Thymus (tissue), 11 donors: Measurements from ENCODE around the gene AKAP13. TPM values are rescaled to one million over a fixed set of nuclear protein-coding genes. Genes with fewer than 3 reads are reported as not detected.

Experiments used
- DNase-seq, 9 donors: peaks; one replicate each; pipeline ENCODE4 v3.0.0-alpha.2; 2013; ENCODE audit warnings: low spot score in 9 of 9, low read depth in 6 of 9, missing footprints in 1 of 9
- H3K27ac ChIP-seq, 2 donors: one replicate each; pipeline ENCODE4 v1.5.1; 2013; ENCODE audit warnings: control low read depth in 1 of 2, low read depth in 1 of 2, low read length in 1 of 2, mild to moderate bottlenecking in 1 of 2, moderate library complexity in 1 of 2
- H3K27me3 ChIP-seq, 2 donors: one replicate each; pipeline ENCODE4 v1.5.1; 2013; ENCODE audit warnings: low read length in 1 of 2; ENCODE audit not compliant: control insufficient read depth in 2 of 2, insufficient read depth in 1 of 2
- H3K36me3 ChIP-seq, 2 donors: one replicate each; pipeline ENCODE4 v1.5.1; 2013; ENCODE audit warnings: low read length in 1 of 2, mild to moderate bottlenecking in 1 of 2, moderate library complexity in 1 of 2; ENCODE audit not compliant: control insufficient read depth in 2 of 2, insufficient read depth in 2 of 2
- H3K4me1 ChIP-seq, 2 donors: one replicate each; pipeline ENCODE4 v1.5.1; 2013; ENCODE audit warnings: low read length in 2 of 2; ENCODE audit not compliant: control insufficient read depth in 2 of 2, insufficient read depth in 2 of 2
- H3K4me3 ChIP-seq, 2 donors: one replicate each; pipeline ENCODE4 v1.5.1; 2013; ENCODE audit warnings: low read length in 2 of 2, control low read depth in 1 of 2, mild to moderate bottlenecking in 1 of 2
- H3K9me3 ChIP-seq, 2 donors: one replicate each; pipeline ENCODE4 v1.5.1; 2013; ENCODE audit warnings: low read length in 1 of 2, mild to moderate bottlenecking in 1 of 2; ENCODE audit not compliant: control insufficient read depth in 2 of 2, insufficient read depth in 1 of 2
- WGBS: extraction: QIAGEN DNeasy Blood & Tissue Kit; methylation state at CpG from one replicate; pipeline ENCODE4 v1.1.7; 2013; 5-methylcytosine and 5-hydroxymethylcytosine counted together
- polyA plus RNA-seq: library from polyadenylated mRNA; stranded (reverse); fragments of 200-250 nt; gene quantifications from one replicate; pipeline ENCODE4 v1.2.3, GENCODE V29; 2013
- total RNA-seq: library from RNA; stranded (reverse); fragments of 120-200 nt; gene quantifications from one replicate; pipeline ENCODE4 v1.2.4, GENCODE V29; 2013
- donor health status: healthy.

The AKAP13 gene
- total and polyA plus RNA-seq, 2 donors: 49.8 to 63.8 TPM

- H3K27ac ChIP-seq: no peak overlapping the region
- 97% methylated on average over 12 of the region's 12 CpGs for WGBS
- H3K4me1 ChIP-seq: peaks cover 17 to 38% of the 10 kb centered on the region in 2 donors
Observed at GRCh38 chr15:85788771-85789495, 408.5 kb downstream of the AKAP13 start.

DNA sequence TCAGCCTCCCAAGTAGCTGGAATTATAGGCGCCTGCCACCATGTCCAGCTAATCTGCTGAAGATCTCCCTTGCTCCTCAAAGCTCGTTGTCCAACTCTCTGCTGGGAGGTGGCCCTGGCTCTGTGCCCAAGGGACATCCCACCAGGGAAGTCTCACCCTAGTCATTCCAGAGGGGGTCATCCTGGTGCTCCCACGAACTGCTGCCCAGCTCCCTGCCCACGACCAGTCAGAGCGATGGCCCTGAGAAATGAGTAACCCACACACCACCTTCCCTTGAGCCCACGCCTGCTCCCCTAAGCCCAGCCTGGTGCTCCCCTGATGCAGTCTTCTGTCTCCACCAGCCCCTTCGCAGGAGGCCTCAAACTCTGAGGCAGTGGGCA lies 409.1 kb downstream of the AKAP13 start:
- DNase-seq: no peak
- Histone ChIP-seq H3K9me3 (peaks cover 0 to 2% of the 10 kb centered on the region in 2 donors), H3K4me3 (no peak overlapping the region), H3K4me1 (peaks cover 17 to 37% of the 10 kb centered on the region in 2 donors), H3K27me3 (peaks cover 0 to 2% of the 10 kb centered on the region in 2 donors), H3K36me3 (no peaks in the 10 kb centered on the region), H3K27ac (no peak overlapping the region)
- WGBS: 96% methylated on average over 7 of the region's 7 CpGs

More at GRCh38 chr15:85788771-85789495, 408.5 kb downstream of the AKAP13 start:
- H3K27me3 ChIP-seq: peaks cover 0 to 2% of the 10 kb centered on the region in 2 donors
- no peak overlapping the region for H3K4me3 ChIP-seq
- no peaks in the 10 kb centered on the region for H3K36me3 ChIP-seq
- DNase-seq: no peak
- peaks cover 0 to 2% of the 10 kb centered on the region in 2 donors for H3K9me3 ChIP-seq

DNA sequence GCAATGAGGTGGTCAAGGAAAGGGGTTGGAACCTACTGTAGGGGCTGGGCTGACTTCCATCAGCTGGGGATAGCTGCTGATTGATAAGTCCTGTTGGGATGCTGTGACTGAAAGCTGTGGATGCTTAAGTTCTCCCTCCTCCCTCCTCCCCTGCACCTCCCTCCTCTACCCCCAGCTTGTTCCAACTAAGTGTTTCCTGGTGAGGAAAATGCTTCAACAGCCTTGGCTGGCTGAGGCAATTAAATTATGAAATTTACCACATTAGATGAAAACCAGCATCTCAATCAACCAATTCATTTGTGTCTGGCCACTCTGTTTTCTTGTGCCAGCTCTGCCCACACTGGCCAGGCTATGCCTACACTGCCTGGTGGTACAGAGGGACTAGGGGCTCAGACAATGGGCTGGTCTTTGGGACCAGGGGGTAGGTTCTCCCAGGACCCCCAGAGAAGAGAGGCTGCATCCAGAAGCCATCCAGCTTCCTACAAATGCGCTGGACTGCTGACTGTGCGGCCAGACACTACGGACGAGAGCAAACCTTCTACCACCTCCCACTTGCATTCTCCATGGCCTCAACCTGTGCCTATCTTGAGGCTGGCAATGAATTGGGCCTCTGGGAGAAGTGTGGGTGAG lies 411.8 kb downstream of the AKAP13 start:
- peaks cover 0 to 2% of the 10 kb centered on the region in 2 donors for H3K9me3 ChIP-seq
- no peak for DNase-seq
- H3K27me3 ChIP-seq: peaks cover 0 to 4% of the 10 kb centered on the region in 2 donors
- H3K4me1 ChIP-seq: peaks cover 9 to 21% of the 10 kb centered on the region in 2 donors
- H3K27ac ChIP-seq: no peak overlapping the region
- H3K4me3 ChIP-seq: no peak overlapping the region
- whole genome bisulfite sequencing: 99% methylated on average over 4 of the region's 4 CpGs
- H3K36me3 ChIP-seq: no peaks in the 10 kb centered on the region

- peaks cover 9 to 21% of the 10 kb centered on the region in 2 donors for H3K4me1 ChIP-seq
- 90% methylated on average over 14 of the region's 14 CpGs for WGBS
- H3K4me3 ChIP-seq: peak overlapping the region in 1 of 2 donors; percentile 52
- no peaks in the 10 kb centered on the region for H3K36me3 ChIP-seq
- H3K27ac ChIP-seq: no peak overlapping the region
- peaks cover 0 to 2% of the 10 kb centered on the region in 2 donors for H3K9me3 ChIP-seq
- peaks cover 0 to 4% of the 10 kb centered on the region in 2 donors for H3K27me3 ChIP-seq
- DNase-seq: no peak
Observed at GRCh38 chr15:85792912-85793590, 412.6 kb downstream of the AKAP13 start.

GRCh38 chr15:85793641-85794597 lies 413.5 kb downstream of the AKAP13 start:
- Histone ChIP-seq H3K36me3 (no peaks in the 10 kb centered on the region), H3K27me3 (peaks cover 0 to 4% of the 10 kb centered on the region in 2 donors), H3K9me3 (peaks cover 0 to 2% of the 10 kb centered on the region in 2 donors), H3K4me1 (peaks cover 9 to 15% of the 10 kb centered on the region in 2 donors), H3K4me3 (peak overlapping the region; percentile 52 to 77), H3K27ac (no peak overlapping the region)
- DNase-seq: peak in 6 of 9 donors; percentile 16 to 64 (median 36)
- 7% methylated on average over 56 of the region's 56 CpGs for WGBS

DNA sequence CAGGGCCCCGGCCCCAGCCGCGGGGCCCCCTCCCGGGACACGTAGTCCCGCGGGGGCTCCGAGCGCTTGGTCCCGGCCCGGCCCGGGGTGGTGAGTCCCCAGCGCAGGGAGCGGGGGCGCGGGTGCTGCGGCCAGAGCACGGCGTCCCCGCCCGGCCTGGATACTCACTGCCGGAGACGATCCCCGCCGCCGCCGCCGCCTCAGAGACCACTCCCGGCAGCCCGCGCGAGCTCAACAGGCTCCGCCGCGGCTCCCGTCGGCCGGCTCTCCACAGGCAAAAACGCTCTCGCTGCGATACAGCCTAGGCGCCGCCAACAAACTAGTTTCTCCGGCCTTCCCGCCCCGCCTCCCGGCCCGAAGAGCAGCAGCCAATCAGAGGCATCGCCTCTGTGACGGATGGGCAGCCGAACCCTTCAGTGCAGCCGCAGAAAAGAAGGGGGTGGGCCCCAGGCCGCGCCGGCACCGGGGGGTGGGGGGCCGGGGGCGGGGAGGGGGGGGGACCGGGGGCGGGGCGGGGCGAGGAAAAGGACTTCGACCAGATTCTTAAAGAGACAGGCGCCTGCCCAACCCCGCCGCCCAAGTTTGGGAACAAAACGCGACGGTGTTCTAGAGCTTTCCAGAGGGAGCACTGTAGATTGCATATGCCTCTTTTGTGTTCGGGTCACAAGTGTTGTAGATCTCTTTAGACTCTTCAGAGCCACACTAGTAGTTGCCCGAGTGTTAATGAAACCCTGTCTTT lies 414.4 kb downstream of the AKAP13 start, which contains the start of gene KLHL25:
Gene KLHL25 (minus strand): TSS at position 328 of the 739 bp plus-strand sequence. CDS start 25,115 bp downstream, outside the sequence.
- peak within 1 kb of the TSS; percentile 52 to 77 for H3K4me3 ChIP-seq
- H3K9me3 ChIP-seq: no peaks in the 10 kb centered on the region
- 1% methylated on average over 71 of the region's 71 CpGs for WGBS
- DNase-seq: peak; percentile 79 to 96 (median 87)
- no peaks in the 10 kb centered on the region for H3K36me3 ChIP-seq
- peaks cover 0 to 4% of the 10 kb centered on the region in 2 donors for H3K27me3 ChIP-seq
- peak within 1 kb of the TSS in 1 of 2 donors; percentile 55 for H3K27ac ChIP-seq
- peaks cover 9 to 15% of the 10 kb centered on the region in 2 donors for H3K4me1 ChIP-seq

- peak overlapping the region in 1 of 2 donors; percentile 77 for H3K4me3 ChIP-seq
- no peaks in the 10 kb centered on the region for H3K36me3 ChIP-seq
- no peak for DNase-seq
- H3K27me3 ChIP-seq: peaks cover 0 to 4% of the 10 kb centered on the region in 2 donors
- H3K9me3 ChIP-seq: no peaks in the 10 kb centered on the region
- WGBS: 78% methylated on average over 15 of the region's 15 CpGs
- H3K27ac ChIP-seq: no peak overlapping the region
- H3K4me1 ChIP-seq: peaks cover 9 to 15% of the 10 kb centered on the region in 2 donors
Observed at GRCh38 chr15:85795337-85796305, 415.2 kb downstream of the AKAP13 start.
